GM21528 (cell line): Measurements from ENCODE around the gene KAT2B.
"Not testable (repeated sequence)": the region's sequence is repeated elsewhere in the genome, so short reads cannot be mapped to it uniquely, and the experiment has no call there.

Experiments
- ATAC-seq: cut with Tn5 transposase; IDR thresholded peaks from one replicate; pipeline ENCODE4 v1.9.1; 2021; ENCODE audit warnings: mild to moderate bottlenecking, moderate library complexity; ENCODE audit not compliant: unreplicated experiment, low FRiP score

Gene KAT2B

GRCh38 chr3:20039765-20040547, at the start of gene KAT2B:
TSS of gene KAT2B (plus strand) at chr3:20040446. CDS start at chr3:20040478, 32 bp downstream.
- peak; percentile 52 for ATAC-seq

GRCh38 chr3:19994796-19995195, 45.5 kb upstream of the KAT2B start:
- no peak for ATAC-seq

- no peak for ATAC-seq
These were observed 42.7 kb upstream of the KAT2B start for GRCh38 chr3:19997502-19997901.

GRCh38 chr3:20001932-20002331, 38.3 kb upstream of the KAT2B start:
- no peak for ATAC-seq

- no peak for ATAC-seq
These were observed 32.3 kb upstream of the KAT2B start for GRCh38 chr3:20007960-20008359.

GRCh38 chr3:20008646-20009045, 31.6 kb upstream of the KAT2B start:
- no peak for ATAC-seq

GRCh38 chr3:20012164-20012563, 28.1 kb upstream of the KAT2B start, which contains the start of gene PP2D1:
TSS of gene PP2D1 (minus strand) at chr3:20012264. CDS start at chr3:20012072, 192 bp downstream.
- no peak for ATAC-seq

GRCh38 chr3:20013396-20013795, 26.9 kb upstream of the KAT2B start:
- no peak for ATAC-seq

GRCh38 chr3:20015525-20015924, 24.7 kb upstream of the KAT2B start:
- no peak for ATAC-seq

GRCh38 chr3:20016076-20016475, 24.2 kb upstream of the KAT2B start:
- ATAC-seq, result not testable (repeated sequence)

- ATAC-seq, result no peak
These were observed 17.2 kb upstream of the KAT2B start for GRCh38 chr3:20022954-20023622.

- ATAC-seq, result no peak
These were observed 16.4 kb upstream of the KAT2B start for GRCh38 chr3:20023623-20024405.

- ATAC-seq, result no peak
These were observed 13.1 kb upstream of the KAT2B start for GRCh38 chr3:20027136-20027535.

GRCh38 chr3:20028905-20029331, 11.3 kb upstream of the KAT2B start:
- no peak for ATAC-seq

- ATAC-seq, result not testable (repeated sequence)
These were observed 8.3 kb upstream of the KAT2B start for GRCh38 chr3:20031939-20032338.

GRCh38 chr3:20035019-20035418, 5.2 kb upstream of the KAT2B start:
- no peak for ATAC-seq

- ATAC-seq, result no peak
These were observed 2.8 kb upstream of the KAT2B start for GRCh38 chr3:20037255-20037996.

GRCh38 chr3:20038699-20039465, 1.4 kb upstream of the KAT2B start:
- no peak for ATAC-seq

GRCh38 chr3:20039466-20039764, 831 bp upstream of the KAT2B start:
- ATAC-seq, result no peak
